Measurements from ENCODE around the gene ZNF620. TPM values are rescaled to one million over a fixed set of nuclear protein-coding genes. Genes with fewer than 3 reads are reported as not detected.
"Not testable (repeated sequence)": the region's sequence is repeated elsewhere in the genome, so short reads cannot be mapped to it uniquely, and the experiment has no call there.

The ZNF620 gene
- total RNA-seq, 1 donor from 2014 or later: 14.0 TPM

DNA sequence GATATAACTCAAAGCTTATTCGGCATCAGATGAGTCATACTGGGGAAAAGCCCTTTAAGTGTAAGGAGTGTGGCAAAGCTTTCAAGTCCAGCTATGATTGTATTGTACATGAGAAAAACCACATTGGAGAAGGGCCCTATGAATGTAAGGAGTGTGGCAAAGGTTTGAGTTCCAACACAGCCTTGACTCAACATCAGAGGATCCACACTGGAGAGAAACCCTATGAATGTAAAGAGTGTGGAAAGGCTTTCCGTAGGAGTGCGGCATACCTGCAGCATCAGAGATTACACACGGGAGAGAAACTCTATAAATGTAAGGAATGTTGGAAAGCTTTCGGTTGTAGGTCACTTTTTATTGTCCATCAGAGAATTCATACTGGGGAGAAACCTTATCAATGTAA, 26.4 kb downstream of the ZNF620 start:
- Mint-ChIP-seq H3K9me3 (peaks cover 8% of the 10 kb centered on the region), H3K27me3 (no peaks in the 10 kb centered on the region), H3K4me3 (no peak overlapping the region), H3K4me1 (ENCODE audit: unreplicated experiment) (no peaks in the 10 kb centered on the region), H3K27ac (no peak overlapping the region), H3K36me3 (peaks cover 81% of the 10 kb centered on the region)
- TF ChIP-seq, protein P1, sequence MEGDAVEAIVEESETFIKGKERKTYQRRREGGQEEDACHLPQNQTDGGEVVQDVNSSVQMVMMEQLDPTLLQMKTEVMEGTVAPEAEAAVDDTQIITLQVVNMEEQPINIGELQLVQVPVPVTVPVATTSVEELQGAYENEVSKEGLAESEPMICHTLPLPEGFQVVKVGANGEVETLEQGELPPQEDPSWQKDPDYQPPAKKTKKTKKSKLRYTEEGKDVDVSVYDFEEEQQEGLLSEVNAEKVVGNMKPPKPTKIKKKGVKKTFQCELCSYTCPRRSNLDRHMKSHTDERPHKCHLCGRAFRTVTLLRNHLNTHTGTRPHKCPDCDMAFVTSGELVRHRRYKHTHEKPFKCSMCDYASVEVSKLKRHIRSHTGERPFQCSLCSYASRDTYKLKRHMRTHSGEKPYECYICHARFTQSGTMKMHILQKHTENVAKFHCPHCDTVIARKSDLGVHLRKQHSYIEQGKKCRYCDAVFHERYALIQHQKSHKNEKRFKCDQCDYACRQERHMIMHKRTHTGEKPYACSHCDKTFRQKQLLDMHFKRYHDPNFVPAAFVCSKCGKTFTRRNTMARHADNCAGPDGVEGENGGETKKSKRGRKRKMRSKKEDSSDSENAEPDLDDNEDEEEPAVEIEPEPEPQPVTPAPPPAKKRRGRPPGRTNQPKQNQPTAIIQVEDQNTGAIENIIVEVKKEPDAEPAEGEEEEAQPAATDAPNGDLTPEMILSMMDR (conservative IDR thresholded peaks at IDR 0.05): no peak
- DNase-seq (ENCODE audit: extremely low spot score, unreplicated experiment): no peak

DNA sequence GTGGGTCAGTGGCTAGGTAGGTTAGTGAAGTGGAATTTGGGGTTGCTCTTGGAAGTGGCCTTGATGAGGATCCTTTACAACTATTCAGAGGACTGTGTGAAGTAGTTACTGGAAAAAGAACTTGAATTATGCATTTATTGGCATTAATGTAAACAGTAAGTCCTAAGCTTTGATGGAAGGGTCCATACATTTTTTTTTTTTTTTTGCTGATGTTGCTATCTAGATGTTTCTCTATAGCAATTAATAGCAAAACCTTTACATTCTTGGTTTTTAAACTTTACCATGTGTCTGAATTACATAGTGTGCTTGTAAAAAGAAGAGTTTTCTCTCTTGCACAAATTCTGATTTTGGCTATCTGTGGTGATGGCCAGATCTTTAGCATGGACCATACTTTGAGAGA, 28.4 kb downstream of the ZNF620 start:
- Mint-ChIP-seq H3K4me3 (no peak overlapping the region), H3K4me1 (ENCODE audit: unreplicated experiment) (no peaks in the 10 kb centered on the region), H3K36me3 (peaks cover 83% of the 10 kb centered on the region), H3K9me3 (peaks cover 15% of the 10 kb centered on the region), H3K27ac (no peak overlapping the region), H3K27me3 (no peaks in the 10 kb centered on the region)
- no peak for DNase-seq (ENCODE audit: extremely low spot score, unreplicated experiment)
- TF ChIP-seq, protein P1 (conservative IDR thresholded peaks at IDR 0.05): no peak

DNA sequence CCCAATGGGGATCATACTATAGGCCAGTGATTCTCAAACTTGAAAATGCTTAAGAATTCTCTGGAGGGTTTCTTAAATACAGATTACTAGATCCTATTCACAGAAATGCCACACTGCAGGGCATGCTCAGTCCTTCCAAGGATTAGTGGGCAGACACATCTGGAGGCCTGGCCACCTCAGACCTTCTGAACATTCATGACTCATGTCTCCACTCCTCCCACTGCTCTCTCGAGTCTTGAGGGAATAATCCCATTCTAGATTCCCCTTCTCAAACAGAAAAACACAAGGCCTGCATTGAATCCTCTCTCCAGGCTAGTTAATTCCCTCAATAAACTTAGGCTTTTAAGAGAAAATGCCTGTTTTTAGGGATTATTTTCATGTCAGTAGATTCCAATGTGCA, 41.0 kb downstream of the ZNF620 start:
- H3K9me3 Mint-ChIP-seq: peaks cover 5% of the 10 kb centered on the region
- H3K4me1 Mint-ChIP-seq (ENCODE audit: unreplicated experiment): no peaks in the 10 kb centered on the region
- no peak overlapping the region for H3K4me3 Mint-ChIP-seq
- no peak for DNase-seq (ENCODE audit: extremely low spot score, unreplicated experiment)
- no peaks in the 10 kb centered on the region for H3K36me3 Mint-ChIP-seq
- no peak overlapping the region for H3K27ac Mint-ChIP-seq
- TF ChIP-seq, protein P1 (conservative IDR thresholded peaks at IDR 0.05): no peak
- H3K27me3 Mint-ChIP-seq: no peaks in the 10 kb centered on the region

GRCh38 chr3:40550167-40550566, 44.3 kb downstream of the ZNF620 start:
- no peaks in the 10 kb centered on the region for H3K4me1 Mint-ChIP-seq (ENCODE audit: unreplicated experiment)
- no peak overlapping the region for H3K27ac Mint-ChIP-seq
- H3K9me3 Mint-ChIP-seq: peaks cover 5% of the 10 kb centered on the region
- no peaks in the 10 kb centered on the region for H3K27me3 Mint-ChIP-seq
- H3K36me3 Mint-ChIP-seq: no peaks in the 10 kb centered on the region
- DNase-seq (ENCODE audit: extremely low spot score, unreplicated experiment): no peak
- TF ChIP-seq, protein P1 (conservative IDR thresholded peaks at IDR 0.05): no peak
- H3K4me3 Mint-ChIP-seq: no peak overlapping the region

- TF ChIP-seq, protein P1 (conservative IDR thresholded peaks at IDR 0.05): no peak
- Mint-ChIP-seq H3K4me3 (no peak overlapping the region), H3K36me3 (no peaks in the 10 kb centered on the region), H3K27ac (no peak overlapping the region), H3K27me3 (no peaks in the 10 kb centered on the region), H3K9me3 (peaks cover 9% of the 10 kb centered on the region), H3K4me1 (ENCODE audit: unreplicated experiment) (no peaks in the 10 kb centered on the region)
- DNase-seq (ENCODE audit: extremely low spot score, unreplicated experiment): no peak
Measured at GRCh38 chr3:40557575-40558161, 51.8 kb downstream of the ZNF620 start.

DNA sequence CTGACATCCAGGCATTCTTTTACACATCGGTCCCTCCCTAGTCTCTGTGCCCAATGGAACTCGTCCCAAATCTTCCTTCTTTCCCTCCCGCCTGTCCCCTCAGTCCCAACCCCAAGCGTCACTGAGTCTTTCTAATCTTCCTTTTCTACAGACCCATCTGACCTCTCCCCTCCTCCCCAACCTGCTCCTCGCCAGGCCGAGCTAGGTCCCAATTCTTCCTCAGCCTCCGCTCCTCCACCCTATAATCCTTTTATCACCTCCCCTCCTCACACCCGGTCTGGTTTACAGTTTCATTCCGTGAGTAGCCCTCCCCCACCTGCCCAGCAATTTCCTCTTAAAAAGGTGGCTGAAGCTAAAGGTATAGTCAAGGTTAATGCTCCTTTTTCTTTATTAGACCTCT, 56.6 kb downstream of the ZNF620 start:
- H3K4me1 Mint-ChIP-seq (ENCODE audit: unreplicated experiment); H3K27ac Mint-ChIP-seq; H3K4me3 Mint-ChIP-seq; DNase-seq (ENCODE audit: extremely low spot score, unreplicated experiment); H3K27me3 Mint-ChIP-seq; H3K9me3 Mint-ChIP-seq; H3K36me3 Mint-ChIP-seq: not testable (repeated sequence)

- not testable (repeated sequence) for DNase-seq (ENCODE audit: extremely low spot score, unreplicated experiment); H3K27me3 Mint-ChIP-seq; H3K4me3 Mint-ChIP-seq; H3K4me1 Mint-ChIP-seq (ENCODE audit: unreplicated experiment); H3K9me3 Mint-ChIP-seq; H3K36me3 Mint-ChIP-seq; H3K27ac Mint-ChIP-seq
Measured at GRCh38 chr3:40565629-40566028, 59.8 kb downstream of the ZNF620 start.
